Mucosa of descending colon (tissue), 3 donors: Measurements from ENCODE around the gene JAKMIP2. TPM values are rescaled to one million over a fixed set of nuclear protein-coding genes. Genes with fewer than 3 reads are reported as not detected.

ENCODE experiments used
- ATAC-seq: fragments of 200-7000 bp; cut with Tn5 transposase; one replicate; pipeline ENCODE4 v1.9.1; 2020; ENCODE audit warnings: mild to moderate bottlenecking, moderate library complexity
- DNase-seq, 3 donors: peaks; one replicate each; pipeline ENCODE4 v3.0.0-alpha.2; 2020
- H3K36me3 ChIP-seq: fragments of 200-600 bp; one replicate; pipeline ENCODE4 v1.8.0; 2021; ENCODE audit warnings: low read depth, mild to moderate bottlenecking
- H3K4me1 ChIP-seq: fragments of 200-600 bp; one replicate; pipeline ENCODE4 v1.8.0; 2021; ENCODE audit warnings: low read depth, mild to moderate bottlenecking
- H3K4me3 ChIP-seq: fragments of 200-600 bp; one replicate; pipeline ENCODE4 v1.8.0; 2021; ENCODE audit warnings: mild to moderate bottlenecking
- H3K9me3 ChIP-seq: fragments of 200-600 bp; one replicate; pipeline ENCODE4 v1.8.0; 2021; ENCODE audit warnings: mild to moderate bottlenecking
- CTCF ChIP-seq: fragments of 200-600 bp; IDR thresholded peaks from one replicate; pipeline ENCODE4 v1.8.0; 2022; ENCODE audit warnings: antibody characterized with exemption, mild to moderate bottlenecking
- intact Hi-C, 2 donors: fragments of 100-400 bp; cut with DNase I in 1 of 2; cut with micrococcal nuclease in 1 of 2; formaldehyde crosslinking; loops; one replicate each; pipeline versions ENCODE4 v1.11.0 to v1.11.1; 2022; cut with DNase I, micrococcal nuclease
- total RNA-seq, 3 donors: library from RNA; stranded (reverse); fragmentation: NEBNext Ultra II Directional in 2 of 3; extraction: Animal tissue kit (Norgen Biotek cat#: 25700) in 2 of 3; gene quantifications; one replicate each; pipeline versions ENCODE4 v1.2.1 to v1.2.4, GENCODE V29; 2021 to 2023
- donor health status: DM: no; HTN: no; CAD: no; lungs with moderate emphysema.
- donor health status: DM: no; HTN: no; CAD: no.
- donor health status: DM: no; HTN: yes; CAD: no.

Gene JAKMIP2
- total RNA-seq, 3 donors from 2014 or later = 0.90 to 9.0 (median 2.0) TPM

- no peaks in the 10 kb centered on the region for H3K36me3 ChIP-seq
- intact Hi-C loops = no loop called here
- H3K9me3 ChIP-seq = peaks cover 10% of the 10 kb centered on the region
- ATAC-seq (no peak), DNase-seq (no peak)
- H3K4me1 ChIP-seq = no peaks in the 10 kb centered on the region
- no peak overlapping the region for H3K4me3 ChIP-seq
- TF ChIP-seq CTCF = no peak
These were observed 89.3 kb downstream of the JAKMIP2 start for GRCh38 chr5:147693233-147693632.

- no peak for ATAC-seq
- H3K4me1 ChIP-seq = no peaks in the 10 kb centered on the region
- no peak for DNase-seq
- intact Hi-C loops = no loop called here
- no peaks in the 10 kb centered on the region for H3K9me3 ChIP-seq
- TF ChIP-seq CTCF = no peak
- no peak overlapping the region for H3K4me3 ChIP-seq
- H3K36me3 ChIP-seq = no peaks in the 10 kb centered on the region
These were observed 91.4 kb downstream of the JAKMIP2 start for GRCh38 chr5:147691130-147691529.

GRCh38 chr5:147690595-147690994, 91.9 kb downstream of the JAKMIP2 start:
- Histone ChIP-seq H3K4me3 (no peak overlapping the region), H3K4me1 (no peaks in the 10 kb centered on the region), H3K36me3 (no peaks in the 10 kb centered on the region), H3K9me3 (no peaks in the 10 kb centered on the region)
- peak in 1 of 3 donors; percentile 23 for DNase-seq
- intact Hi-C loops = no loop called here
- ATAC-seq = peak; percentile 58
- TF ChIP-seq CTCF = no peak

- no peaks in the 10 kb centered on the region for H3K9me3 ChIP-seq
- intact Hi-C loops = no loop called here
- no peak overlapping the region for H3K4me3 ChIP-seq
- TF ChIP-seq CTCF = no peak
- H3K4me1 ChIP-seq = no peaks in the 10 kb centered on the region
- ATAC-seq (no peak), DNase-seq (no peak)
- H3K36me3 ChIP-seq = no peaks in the 10 kb centered on the region
These were observed 93.1 kb downstream of the JAKMIP2 start for GRCh38 chr5:147689426-147689825.

GRCh38 chr5:147688656-147689356, 93.7 kb downstream of the JAKMIP2 start:
- H3K4me1 ChIP-seq = no peaks in the 10 kb centered on the region
- no peaks in the 10 kb centered on the region for H3K9me3 ChIP-seq
- no peak for TF ChIP-seq CTCF
- no peak overlapping the region for H3K4me3 ChIP-seq
- no peaks in the 10 kb centered on the region for H3K36me3 ChIP-seq
- DNase-seq = no peak
- intact Hi-C loops = no loop called here
- no peak for ATAC-seq

GRCh38 chr5:147687118-147687517, 95.4 kb downstream of the JAKMIP2 start:
- no peak for ATAC-seq
- DNase-seq = no peak
- Histone ChIP-seq H3K9me3 (no peaks in the 10 kb centered on the region), H3K4me1 (no peaks in the 10 kb centered on the region), H3K4me3 (no peak overlapping the region), H3K36me3 (no peaks in the 10 kb centered on the region)
- intact Hi-C loops = no loop called here
- TF ChIP-seq CTCF = no peak
